Activated CD8-positive, alpha-beta memory T cell treated with anti-CD3 and anti-CD28 coated beads for 24 hours (primary cell): ENCODE measurements around the gene ISCA2.

ENCODE experiments used
- DNase-seq: peaks from one replicate; pipeline ENCODE4 v3.0.0-alpha.2; 2020

Gene ISCA2

DNA sequence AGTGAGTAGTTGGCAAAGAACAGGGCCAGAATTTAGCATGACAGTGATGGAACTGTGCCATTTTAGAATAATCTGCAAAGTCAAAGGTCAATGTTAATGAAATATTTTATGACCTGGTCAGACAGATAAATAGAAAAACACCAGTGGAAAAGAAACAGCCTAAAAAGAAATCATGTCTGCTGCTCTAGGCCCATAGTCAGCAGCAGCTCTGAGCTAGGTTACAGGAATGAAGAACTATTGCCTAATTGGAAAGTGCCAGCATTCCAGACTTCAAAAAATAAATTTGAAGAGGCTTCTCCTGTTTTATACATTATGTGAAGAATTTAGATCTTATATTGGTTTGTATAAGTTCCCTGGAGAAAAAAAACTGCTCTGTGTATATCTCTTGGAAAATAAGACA, 10.2 kb upstream of the ISCA2 start:
- no peak for DNase-seq

DNA sequence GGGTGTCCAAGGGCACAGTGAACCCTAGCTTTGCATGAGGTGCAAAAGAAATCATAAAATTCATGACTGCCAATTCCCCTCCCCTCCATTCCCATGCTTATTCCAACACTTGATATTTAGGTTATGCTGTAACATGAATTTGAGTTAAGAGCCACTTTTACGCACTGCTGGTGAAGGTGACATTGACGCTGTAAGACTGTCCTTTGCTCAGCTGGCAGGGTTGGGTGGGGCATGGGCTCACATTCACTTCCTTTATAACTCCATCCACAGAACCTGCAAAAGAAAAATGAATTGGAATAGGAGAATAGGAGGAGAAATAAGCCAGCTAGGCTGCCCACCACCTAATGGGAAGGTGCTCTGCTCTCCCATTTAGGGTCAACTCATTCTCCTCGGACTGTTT, 7.4 kb upstream of the ISCA2 start:
- DNase-seq, result no peak

DNA sequence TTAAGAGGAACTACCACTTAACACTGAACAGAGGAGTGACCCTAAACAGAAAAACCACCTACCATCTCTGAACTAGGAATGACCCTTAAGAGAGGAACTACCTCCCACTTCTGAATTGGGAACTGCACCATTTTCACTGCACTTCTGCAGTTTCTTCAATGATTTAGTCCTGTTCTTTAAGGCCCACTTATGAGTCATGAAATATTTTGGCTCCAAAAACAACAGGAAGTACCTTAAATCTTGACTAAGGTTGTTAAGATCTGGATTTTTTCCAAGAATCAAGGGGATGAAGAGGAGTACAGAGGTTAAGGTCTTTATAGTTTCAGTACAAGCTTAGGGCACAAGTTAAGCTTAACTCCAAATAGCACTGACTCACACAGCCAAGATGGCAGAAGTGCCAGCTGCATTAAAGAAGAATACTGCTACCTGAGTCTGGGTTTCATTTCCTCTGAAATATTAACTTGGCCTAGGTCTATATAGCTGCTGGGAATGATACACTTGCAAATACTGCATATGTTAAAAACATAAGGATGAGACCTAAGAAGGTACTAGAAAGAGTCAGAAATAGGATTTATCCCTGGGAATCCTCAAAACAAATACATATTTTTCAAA, 4.7 kb upstream of the ISCA2 start:
- DNase-seq, result no peak

DNA sequence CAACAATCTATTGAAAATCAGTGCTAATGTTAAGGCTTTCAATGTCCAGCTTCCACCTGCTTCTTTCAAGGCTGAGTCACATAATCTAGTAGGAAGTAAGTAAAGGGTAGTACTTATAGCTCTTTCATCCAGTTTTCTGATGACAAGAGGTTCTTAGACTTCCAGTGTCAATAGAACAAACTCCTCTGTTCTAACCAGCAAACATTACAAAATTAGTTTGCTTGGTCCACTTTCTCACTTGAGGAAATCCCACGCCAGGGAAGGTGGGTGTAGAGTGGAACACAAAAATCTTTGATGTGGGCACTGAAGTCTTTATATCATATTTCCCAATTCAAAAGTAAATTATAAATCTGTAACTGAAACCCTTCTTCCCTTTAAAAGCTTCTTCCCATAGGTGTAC, 3.1 kb upstream of the ISCA2 start:
- DNase-seq, result no peak

DNA sequence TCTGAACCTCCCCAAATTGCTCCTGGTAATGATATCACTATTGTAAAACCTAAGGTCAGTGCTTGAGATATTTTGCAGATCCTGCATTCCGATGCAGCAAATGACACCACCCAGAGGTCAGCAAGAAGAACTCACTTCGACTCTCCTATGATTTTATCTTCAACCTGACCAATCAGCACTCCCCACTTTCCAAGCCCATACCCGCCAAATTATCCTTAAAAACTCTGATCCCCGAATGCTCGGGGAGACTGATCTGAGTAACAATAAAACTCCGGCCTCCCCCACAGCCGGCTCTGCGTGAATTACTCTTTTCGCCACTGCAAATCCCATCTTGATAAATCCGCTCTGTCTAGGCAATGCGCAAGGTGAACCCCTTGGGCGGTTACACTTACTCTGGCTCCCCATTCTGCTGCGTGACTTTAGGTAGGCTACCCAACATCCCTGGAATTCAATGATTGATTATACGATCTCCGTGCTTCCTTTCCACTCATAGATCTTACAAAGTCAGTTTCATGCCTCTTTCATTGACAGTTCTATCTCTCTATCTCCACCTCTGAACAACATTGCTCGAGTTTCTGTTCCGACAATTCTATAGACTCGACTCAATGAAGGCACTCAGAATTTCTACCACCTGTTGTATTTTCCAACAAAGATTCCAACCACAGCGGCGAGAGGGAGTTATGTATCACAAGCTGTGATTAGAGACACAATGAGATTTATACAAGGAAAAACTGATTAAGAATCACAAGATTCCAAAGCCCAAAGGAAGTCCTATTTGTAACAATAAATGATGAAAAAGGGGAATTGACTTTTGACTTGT, 1.4 kb upstream of the ISCA2 start:
- no peak for DNase-seq

DNA sequence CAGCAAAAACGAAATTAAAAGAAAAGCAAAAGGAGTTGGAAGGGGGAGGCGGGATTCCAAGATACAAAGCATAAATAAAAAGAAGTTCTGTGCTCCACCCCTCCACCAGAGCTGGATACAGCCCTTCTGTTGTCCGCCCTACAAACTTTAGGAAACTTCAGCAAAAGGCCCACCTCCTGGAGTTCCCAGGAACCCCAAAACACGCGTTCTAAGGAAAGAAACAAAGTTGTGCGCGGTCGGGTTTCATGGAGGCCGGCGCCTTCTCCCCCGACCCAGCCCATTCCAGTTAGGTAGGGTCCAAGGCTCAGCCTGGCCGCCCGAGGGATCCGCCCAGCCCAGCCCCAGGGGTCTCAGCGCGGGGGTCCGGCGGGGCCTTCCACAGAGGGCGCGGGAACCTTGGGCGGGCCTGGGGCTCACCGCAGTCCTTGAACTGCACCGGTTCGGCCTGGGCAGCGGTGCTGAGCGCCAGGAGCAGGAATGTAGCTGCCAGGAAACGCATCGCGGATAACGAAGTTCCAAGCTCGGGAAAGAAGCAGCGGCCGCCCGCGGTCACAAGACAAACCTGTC, 706 bp upstream of the ISCA2 start, which contains the start of gene NPC2:
Gene NPC2 (minus strand): TSS at position 530 of the 567 bp plus-strand sequence. CDS start 31 bp downstream, at position 499.
- no peak for DNase-seq

DNA sequence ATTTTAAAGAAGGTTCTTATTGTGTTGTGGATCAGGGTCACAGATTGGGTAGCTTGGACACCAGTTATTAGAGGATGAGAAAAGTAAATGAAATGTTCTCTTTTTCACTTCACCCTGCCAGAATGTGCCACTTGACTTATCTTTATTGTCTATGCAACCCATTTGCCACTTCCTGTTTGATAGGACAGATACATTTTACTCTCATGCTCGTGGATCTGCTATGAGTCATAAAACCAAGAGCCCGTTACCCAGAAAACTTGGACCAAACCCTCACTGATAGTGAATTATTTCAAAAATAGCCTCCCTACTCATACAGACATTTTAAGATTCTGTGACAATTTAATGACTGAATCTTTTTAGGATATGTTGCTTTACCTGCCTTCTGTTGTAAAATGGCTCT, 1.8 kb downstream of the ISCA2 start:
- DNase-seq, result no peak

DNA sequence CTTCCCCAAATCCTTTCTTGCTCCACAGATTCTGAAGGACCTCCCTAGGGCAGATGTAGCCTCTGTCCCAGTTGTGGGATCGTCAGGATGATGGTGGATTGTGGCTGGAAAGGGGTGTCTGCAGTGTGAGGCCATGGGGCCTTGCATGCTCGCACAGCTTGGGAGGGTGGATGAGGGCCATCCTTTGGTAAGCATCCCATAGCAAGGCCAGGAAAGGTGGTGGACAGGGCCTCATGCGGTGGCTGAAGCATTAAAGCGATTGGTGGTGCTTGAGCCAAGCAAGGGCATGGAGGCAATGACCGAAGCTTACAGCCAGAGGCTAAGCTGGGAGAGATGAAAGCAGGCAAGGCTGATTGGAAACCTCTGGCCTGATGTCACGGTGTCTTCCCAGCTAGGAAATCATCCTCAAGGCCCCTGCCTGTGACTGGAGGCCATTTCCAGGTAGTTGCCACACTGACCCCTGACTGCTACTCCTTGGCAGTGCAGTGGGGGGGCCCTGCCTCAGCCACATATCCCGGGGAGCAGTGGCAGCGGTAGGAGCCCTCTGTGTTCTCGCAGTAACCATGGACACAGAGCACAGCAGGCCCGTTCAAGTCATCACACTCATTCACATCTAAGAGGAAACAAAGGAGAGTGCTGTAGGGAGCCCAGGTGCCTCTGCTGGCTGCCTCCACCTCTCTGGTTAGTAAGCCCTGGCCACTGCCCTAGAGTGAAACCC, 7.0 kb downstream of the ISCA2 start:
- no peak for DNase-seq

DNA sequence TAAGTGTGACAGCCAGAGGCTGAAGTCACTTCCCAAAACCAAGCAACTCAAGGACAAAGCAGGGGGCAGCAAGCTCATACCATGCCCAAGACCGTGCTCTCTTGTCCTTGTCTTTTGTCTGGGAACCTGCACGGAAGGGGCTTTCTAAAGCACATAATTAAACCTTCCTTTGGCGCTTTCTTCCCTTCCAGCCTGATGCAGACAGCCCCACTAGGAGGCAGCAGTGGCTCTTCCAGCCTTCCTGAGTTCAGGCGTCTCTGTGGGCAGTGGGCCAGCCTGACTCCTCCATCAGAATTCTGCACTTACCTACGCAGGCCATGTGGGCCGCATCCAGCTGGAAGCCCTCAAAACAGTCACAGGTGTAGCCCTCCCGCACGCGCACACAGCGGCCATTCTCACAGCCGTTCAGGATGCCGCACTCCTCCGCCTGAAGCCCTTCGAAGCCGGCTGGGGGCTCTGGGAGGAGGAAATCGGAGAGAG, 7.6 kb downstream of the ISCA2 start:
- DNase-seq, result peak; percentile 44

DNA sequence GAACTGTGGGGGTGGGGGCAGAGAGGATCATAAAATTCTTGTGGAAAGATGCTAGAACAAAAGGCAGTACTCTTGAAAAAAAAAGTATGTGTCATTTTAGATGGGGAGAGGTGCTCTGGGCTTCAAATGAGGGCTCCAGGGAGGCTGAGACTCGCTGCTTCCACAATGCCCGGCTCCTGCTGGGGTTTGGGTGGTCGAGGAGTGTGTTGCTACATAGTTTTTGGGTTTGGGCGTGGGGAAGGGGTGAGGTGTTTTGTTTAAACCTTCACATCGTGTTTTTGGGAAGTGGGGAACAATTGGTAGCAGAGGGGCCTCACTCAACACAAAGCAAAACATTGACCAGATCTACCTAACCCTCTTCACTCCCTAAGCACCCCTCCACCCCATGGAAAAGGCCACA, 8.1 kb downstream of the ISCA2 start:
- no peak for DNase-seq

DNA sequence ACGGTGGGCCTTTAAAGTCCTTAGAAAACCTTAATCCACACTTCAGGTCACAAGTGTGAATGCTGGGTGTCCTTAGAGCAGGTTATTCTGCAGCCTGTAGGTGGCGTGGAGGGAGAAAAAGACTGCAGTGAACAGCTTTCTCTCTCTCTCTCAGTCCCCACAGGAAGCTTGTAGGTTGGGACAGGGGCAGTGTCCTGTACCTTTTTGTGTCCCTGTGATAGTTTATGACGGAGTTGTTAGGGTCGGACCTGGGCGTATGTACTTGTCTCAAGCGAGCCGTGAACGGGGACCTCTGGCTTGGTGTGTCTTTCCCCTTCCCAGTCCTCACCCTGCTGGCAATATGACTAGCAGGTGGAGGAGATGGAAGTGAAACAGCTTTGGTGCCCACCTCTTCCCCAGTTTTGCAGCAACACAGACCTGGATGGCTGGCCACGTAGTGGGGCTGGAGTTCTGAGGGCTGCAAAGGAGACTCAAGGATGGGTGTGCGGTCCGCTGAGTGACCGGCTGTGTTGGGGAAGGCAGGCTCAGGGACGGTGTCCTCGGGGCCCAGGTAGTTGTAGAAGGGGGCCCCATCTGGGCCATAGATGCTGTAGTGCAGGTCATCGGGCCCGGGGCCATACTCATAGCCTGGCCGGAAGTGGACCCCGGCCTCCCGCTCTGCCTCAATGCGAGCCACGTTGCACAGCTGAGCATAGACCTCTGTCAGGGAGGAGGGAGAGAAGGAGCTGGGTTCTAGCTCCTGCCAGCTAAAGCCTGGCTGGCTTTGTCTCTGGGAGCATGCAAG, 8.9 kb downstream of the ISCA2 start:
- DNase-seq, result peak; percentile 52

DNA sequence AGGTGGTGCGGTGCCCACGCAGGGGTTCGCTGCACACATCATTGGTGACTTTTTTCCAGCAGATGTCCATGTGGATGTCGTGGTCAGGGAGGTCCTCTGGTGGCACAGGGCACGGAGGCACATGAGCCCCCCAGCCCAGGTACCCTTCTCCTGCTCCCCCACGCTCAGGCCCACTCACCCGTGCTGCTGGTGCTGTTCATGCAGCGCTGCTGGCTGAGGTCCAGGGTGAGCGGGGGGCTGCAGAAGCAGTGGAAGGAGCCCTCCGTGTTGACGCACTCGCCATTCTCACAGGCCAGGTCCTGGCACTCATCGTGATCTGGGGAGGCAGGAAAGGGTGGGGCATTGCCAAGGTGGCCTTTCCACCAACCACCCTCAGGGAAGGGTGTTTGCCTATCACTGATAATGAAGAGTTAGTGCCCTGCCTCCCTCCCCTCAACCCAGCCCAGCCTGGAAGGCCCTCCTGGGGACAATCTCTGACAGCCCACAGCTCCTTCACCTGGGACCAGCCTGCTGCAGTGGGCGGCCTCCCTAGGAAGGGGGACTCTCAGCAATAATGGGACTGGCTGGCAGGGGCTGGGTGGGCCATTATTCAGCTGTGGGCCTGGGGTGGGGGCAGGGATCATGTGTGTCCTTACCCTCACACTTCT, 9.8 kb downstream of the ISCA2 start:
- DNase-seq, result no peak

DNA sequence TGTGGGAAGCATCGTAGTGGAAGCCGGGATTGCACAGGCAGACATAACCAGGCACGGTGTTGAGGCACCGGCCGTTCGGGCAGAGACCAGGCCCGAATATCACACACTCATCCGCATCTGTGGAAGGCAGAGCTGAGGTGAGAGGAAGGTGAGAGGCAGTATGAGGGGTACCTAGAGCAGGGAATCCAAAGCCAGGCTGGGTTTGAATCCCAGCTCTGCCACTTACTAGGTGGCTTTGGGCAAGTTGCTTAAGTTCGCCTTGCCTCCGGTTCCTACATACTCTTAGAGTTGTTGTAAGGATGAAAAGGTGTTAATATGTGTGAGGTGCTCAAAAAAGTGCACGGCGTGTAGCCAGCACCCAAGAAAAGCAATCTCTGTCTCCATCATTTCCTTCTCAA, 10.4 kb downstream of the ISCA2 start:
- no peak for DNase-seq

DNA sequence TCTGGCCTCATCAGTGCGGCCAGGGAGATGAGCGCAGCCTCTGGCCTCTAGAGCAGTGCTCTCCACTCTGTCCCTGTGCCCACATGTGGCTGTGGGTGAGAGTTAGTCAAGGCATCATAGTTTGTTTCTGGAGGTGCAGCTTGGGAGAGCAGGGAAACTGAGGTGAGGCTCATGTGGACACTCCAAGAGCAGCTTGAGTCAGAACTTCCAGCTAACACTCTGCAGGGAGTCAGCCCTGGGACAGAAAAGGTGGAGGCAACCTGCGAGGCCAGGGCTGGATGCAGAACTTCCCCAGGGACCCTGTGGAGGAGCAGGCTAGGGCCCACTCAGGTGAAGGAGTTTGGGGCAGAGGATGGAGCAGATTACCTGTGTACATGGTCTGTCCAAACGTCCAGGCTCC, 10.8 kb downstream of the ISCA2 start:
- no peak for DNase-seq

DNA sequence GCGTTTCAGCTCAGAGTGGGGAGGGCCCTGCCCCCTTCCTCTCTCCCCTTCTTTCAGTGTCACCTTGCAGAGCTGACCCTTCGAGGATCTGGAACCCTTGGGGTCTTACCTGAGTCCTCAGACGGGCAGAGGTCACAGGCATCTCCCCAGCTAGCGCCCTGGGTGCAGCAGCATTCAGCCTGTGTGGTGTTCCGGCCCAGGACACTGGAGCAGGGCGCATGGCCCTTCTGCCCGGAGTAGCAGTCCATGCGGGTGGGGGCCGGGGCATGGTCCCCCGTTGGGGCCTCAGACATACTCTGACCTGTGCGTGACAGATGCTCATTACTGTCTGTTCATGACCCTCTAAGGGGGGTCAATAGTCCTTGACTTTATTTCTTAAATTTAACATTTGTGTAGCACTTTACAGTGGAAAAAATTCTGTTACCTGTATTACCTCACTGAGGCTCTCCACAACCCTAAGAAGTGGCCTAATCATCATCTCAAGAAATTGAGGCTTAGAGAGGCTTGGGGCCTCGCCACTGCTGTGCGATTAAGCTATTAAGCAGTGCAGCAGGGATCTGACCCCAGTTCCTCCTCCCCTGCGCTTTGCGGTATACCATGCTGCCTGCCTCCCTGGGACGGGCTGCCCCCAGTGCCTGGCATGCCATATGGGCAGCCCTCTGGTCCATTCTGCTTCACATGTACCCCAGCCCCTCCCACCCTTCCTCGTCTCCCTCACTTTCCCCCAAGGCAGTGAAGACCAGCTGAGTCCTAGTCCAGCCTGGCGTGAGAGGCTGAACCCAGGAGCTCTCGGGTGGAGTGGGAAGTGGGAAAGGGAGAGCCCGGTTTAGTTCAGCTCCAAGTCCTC, 11.5 kb downstream of the ISCA2 start:
- no peak for DNase-seq

DNA sequence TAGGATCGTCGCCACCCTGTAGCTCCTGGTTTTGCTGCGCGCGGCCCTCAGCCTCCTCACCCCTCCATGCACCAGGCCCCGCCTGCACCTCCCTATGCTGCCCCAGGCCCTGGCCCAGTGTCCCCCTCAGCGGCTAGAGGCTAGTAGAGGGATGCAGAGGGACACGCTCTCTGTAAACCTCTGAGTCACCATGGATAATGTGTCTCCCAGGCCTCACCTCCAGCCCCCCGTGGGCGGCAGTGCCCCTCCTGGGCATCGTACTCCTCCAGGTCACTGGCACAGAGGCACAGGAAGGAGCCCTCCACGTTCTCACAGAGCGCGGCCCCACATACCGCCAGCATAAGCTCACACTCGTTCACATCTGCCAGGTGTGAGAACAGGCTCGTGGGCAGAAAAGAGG, 12.3 kb downstream of the ISCA2 start:
- DNase-seq, result no peak

DNA sequence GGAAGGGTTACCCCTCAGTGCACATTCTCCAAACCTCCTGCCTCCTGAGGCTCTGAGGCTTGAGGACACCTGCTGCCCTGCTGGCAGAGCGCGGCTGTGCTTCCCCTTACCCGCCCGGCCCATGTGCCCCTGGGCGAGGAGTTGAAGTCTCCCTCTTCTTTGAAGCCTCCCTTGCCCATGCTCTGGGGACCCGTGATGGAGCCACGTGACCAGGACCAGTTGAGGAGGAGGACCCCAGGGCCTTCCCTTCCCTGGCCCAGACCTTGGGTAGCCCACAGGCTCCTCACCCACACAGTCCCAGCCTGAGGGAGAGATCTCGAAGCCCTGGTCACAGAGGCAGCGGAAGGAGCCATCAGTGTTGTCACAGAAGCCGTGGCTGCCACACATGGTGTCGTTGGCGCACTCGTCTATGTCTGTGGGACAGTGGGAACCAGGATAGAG, 12.9 kb downstream of the ISCA2 start:
- no peak for DNase-seq

DNA sequence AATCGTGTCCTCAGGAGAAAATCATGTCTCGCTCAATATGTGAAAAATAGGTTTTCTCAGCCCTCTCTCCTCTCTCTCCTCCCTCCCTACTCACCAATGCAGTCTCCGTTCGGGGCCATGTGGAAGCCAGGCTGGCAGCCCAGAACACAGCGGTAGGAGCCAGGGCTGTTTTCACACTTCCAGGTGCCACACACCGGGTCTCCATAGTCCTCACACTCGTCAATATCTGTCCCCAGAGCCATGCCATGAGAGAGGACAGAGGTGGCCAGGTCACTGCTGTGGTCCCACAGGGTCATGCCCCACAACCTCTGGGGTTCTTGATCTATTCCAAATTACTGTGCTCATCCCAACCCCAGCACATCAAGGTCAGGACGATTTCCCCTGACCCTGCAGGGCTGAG, 13.5 kb downstream of the ISCA2 start:
- DNase-seq, result no peak

DNA sequence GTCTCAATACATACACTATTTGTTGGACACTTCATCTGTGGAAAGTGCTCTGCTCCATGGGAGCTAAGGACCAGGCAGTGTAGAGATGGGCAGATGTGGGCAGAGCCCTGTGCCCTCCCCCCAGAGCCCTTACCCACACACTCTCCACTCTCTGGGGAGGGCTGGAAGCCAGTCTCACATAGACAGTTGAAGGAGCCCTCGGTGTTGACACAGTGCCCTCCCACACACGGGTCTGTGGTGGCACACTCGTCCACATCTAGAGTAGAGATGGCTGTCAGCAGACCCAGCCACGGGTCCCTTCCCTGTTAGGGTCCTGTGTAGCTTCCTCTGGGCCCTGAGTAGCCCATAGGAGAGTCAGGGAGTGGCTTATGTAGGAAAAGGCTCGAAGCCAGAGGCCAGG, 14.3 kb downstream of the ISCA2 start:
- no peak for DNase-seq

DNA sequence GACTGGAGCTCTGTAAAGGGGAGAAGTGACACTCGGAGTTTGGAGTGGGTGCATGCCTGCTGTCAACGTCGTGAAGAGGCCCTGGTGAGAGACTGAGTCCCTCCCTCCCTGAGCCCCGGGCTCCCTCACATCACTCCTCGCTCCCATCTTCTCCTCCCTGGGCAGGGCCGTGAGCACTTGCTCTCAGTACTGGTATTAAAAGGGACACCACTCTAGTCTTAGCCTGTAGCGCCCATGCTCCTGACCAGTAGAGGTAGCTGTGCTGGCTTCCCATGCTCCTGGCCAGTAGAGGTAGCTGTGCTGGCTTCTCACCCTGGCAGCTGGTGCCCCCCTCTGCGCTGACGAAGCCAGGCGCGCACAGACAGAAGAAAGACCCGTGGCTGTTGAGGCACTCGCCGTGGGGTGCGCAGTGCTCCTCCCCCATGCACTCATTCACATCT, 14.7 kb downstream of the ISCA2 start:
- DNase-seq, result no peak

DNA sequence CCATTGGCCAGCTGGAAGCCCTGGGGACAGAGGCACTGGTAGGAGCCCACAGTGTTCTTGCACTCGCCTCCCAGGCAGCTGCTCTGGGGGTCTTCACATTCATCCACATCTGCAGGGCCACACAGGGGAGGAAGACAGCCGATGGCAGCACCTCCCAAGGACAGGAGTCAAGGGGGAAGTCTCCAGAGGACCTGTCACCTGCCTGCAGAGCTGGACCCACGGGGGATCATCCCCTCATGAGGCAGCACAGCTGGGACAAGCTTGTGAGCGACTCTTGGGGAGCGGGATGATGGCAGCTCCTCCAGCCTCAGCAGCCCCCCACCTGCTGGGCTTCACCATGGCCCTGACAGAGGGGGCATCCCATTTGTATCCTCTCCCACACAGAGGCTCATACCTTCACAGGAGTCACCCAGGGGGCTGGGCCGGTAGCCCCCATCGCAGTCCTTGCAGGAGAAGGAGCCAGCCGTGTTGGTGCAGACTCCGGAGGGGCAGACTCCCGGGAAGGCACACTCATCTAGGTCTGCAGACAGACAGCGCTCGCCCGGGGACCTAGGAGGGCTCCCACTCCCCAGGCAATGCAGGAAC, 15.4 kb downstream of the ISCA2 start:
- DNase-seq, result no peak
